Mesenchymal stem cell (in vitro differentiated cells and primary cell): ENCODE results near the gene SMCP.

Experiments
- DNase-seq: peaks from one replicate; pipeline ENCODE4 v3.0.0-alpha.2; 2013
- H2AFZ ChIP-seq: one replicate; pipeline ENCODE4 v1.6.1; 2013; ENCODE audit warnings: low read depth, mild to moderate bottlenecking, control low read depth, inconsistent platforms, low read length, moderate library complexity
- H2AK5ac ChIP-seq: 2 replicates; pipeline ENCODE4 v1.6.1; 2013; ENCODE audit warnings: low read length, moderate library complexity, mild to moderate bottlenecking, inconsistent platforms; ENCODE audit not compliant: severe bottlenecking
- H2BK120ac ChIP-seq: one replicate; pipeline ENCODE4 v1.6.1; 2013; ENCODE audit warnings: low read depth, mild to moderate bottlenecking, inconsistent platforms, low read length, moderate library complexity
- H2BK12ac ChIP-seq, 2 experiments: one replicate each; pipeline ENCODE4 v1.6.1; 2013; ENCODE audit warnings: inconsistent platforms in 2 of 2, low read length in 2 of 2, mild to moderate bottlenecking in 2 of 2, moderate library complexity in 2 of 2, control low read depth in 1 of 2
- H2BK15ac ChIP-seq: one replicate; pipeline ENCODE4 v1.6.1; 2013; ENCODE audit warnings: mild to moderate bottlenecking, low read depth, inconsistent platforms; ENCODE audit not compliant: poor library complexity, severe bottlenecking
- H2BK5ac ChIP-seq: 2 replicates; pipeline ENCODE4 v1.6.1; 2013; ENCODE audit warnings: low read depth, mild to moderate bottlenecking, low read length, control low read depth, inconsistent platforms; ENCODE audit not compliant: poor library complexity, severe bottlenecking
- H3K14ac ChIP-seq, 2 experiments: one replicate each; pipeline ENCODE4 v1.6.1; 2013; ENCODE audit warnings: inconsistent platforms in 2 of 2, low read length in 2 of 2, control low read depth in 1 of 2, mild to moderate bottlenecking in 1 of 2, moderate library complexity in 1 of 2
- H3K18ac ChIP-seq, 2 experiments: one replicate each; pipeline ENCODE4 v1.6.1; 2013; ENCODE audit warnings: inconsistent platforms in 2 of 2, low read length in 2 of 2, control low read depth in 1 of 2, low read depth in 1 of 2, mild to moderate bottlenecking in 1 of 2
- H3K23ac ChIP-seq, 2 experiments: one replicate each; pipeline ENCODE4 v1.6.1; 2013; ENCODE audit warnings: inconsistent platforms in 2 of 2, low read length in 2 of 2, mild to moderate bottlenecking in 2 of 2, moderate library complexity in 2 of 2, control low read depth in 1 of 2
- H3K27ac ChIP-seq: 2 replicates; pipeline ENCODE4 v1.5.1; 2013; ENCODE audit warnings: mild to moderate bottlenecking, moderate library complexity, low read length, control low read depth, inconsistent platforms; ENCODE audit not compliant: poor library complexity, severe bottlenecking
- H3K27me3 ChIP-seq, 2 experiments: 2 replicates each; pipeline versions ENCODE4 v1.6.1 to v1.7.0; 2013; ENCODE audit warnings: low read length in 2 of 2, mild to moderate bottlenecking in 2 of 2, moderate library complexity in 2 of 2, control low read depth in 1 of 2, inconsistent platforms in 1 of 2; ENCODE audit not compliant: control insufficient read depth in 1 of 2, insufficient read depth in 1 of 2
- H3K36me3 ChIP-seq, 2 experiments: 2 replicates each; pipeline versions ENCODE4 v1.6.1 to v1.7.0; 2013; ENCODE audit warnings: low read length in 2 of 2, control low read depth in 1 of 2, inconsistent platforms in 1 of 2, low read depth in 1 of 2, mild to moderate bottlenecking in 1 of 2; ENCODE audit not compliant: insufficient read depth in 2 of 2, control insufficient read depth in 1 of 2
- H3K4ac ChIP-seq, 2 experiments: one replicate each; pipeline ENCODE4 v1.6.1; 2013; ENCODE audit warnings: inconsistent platforms in 2 of 2, low read length in 2 of 2, mild to moderate bottlenecking in 2 of 2, moderate library complexity in 2 of 2, control low read depth in 1 of 2, low read depth in 1 of 2
- H3K4me1 ChIP-seq: 2 replicates; pipeline ENCODE4 v1.6.1; 2013; ENCODE audit warnings: low read depth, low read length, control low read depth; ENCODE audit not compliant: control insufficient read depth, insufficient read depth
- H3K4me2 ChIP-seq: 2 replicates; pipeline ENCODE4 v1.6.1; 2013; ENCODE audit warnings: low read length, mild to moderate bottlenecking, inconsistent platforms; ENCODE audit not compliant: poor library complexity, severe bottlenecking
- H3K4me3 ChIP-seq, 2 experiments: 2 replicates each; pipeline versions ENCODE4 v1.5.1 to v1.7.0; 2013; ENCODE audit warnings: low read length in 2 of 2, mild to moderate bottlenecking in 2 of 2, control low read depth in 1 of 2, low read depth in 1 of 2; ENCODE audit not compliant: insufficient read depth in 1 of 2
- H3K79me1 ChIP-seq: replicated peaks from 2 replicates; pipeline ENCODE4 v1.6.1; 2013; ENCODE audit warnings: mild to moderate bottlenecking, control low read depth, low read length, inconsistent platforms; ENCODE audit not compliant: poor library complexity, severe bottlenecking
- H3K9ac ChIP-seq: 2 replicates; pipeline ENCODE4 v1.7.0; 2013; ENCODE audit warnings: mild to moderate bottlenecking, low read length, moderate library complexity
- H3K9me3 ChIP-seq: 2 replicates; pipeline ENCODE4 v1.7.0; 2013; ENCODE audit warnings: mild to moderate bottlenecking, low read length; ENCODE audit not compliant: control insufficient read depth
- H4K8ac ChIP-seq: one replicate; pipeline ENCODE4 v1.6.1; 2013; ENCODE audit warnings: inconsistent platforms, mild to moderate bottlenecking, low read length, moderate library complexity
- H4K91ac ChIP-seq: one replicate; pipeline ENCODE4 v1.6.1; 2013; ENCODE audit warnings: mild to moderate bottlenecking, low read length, inconsistent platforms
- WGBS: methylation state at CpG from one replicate; pipeline ENCODE4 v1.1.7; 2013; ENCODE audit warnings: mixed read lengths; 5-methylcytosine and 5-hydroxymethylcytosine counted together

Gene SMCP

DNA sequence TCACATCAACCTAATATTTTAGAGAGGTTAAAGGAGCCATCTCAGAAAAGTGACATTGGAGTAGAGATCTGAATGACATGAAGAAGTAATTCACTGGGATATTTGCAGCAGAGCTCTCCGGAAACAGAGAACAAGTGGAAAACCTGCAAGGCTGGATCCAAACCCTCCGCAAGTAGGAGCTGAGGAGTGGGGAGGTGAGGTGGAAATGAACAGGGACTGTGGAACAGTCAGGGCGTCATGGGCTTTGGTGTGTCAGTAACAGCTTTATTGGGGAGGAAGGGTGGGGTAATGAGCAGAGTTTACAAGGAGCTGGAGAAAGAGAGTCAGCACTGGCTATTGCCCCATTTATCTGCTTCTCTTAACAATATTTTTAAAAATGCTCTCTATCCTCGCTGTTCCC lies 20.9 kb downstream of the SMCP start:
- no peaks in the 10 kb centered on the region for H3K27me3 ChIP-seq
- H3K36me3 ChIP-seq = no peaks in the 10 kb centered on the region
- WGBS = 61% methylated on average over 4 of the region's 4 CpGs
- H4K8ac ChIP-seq = no peak overlapping the region
- H2BK12ac ChIP-seq = no peak overlapping the region
- H2BK5ac ChIP-seq = no peak overlapping the region
- H3K4me1 ChIP-seq = no peaks in the 10 kb centered on the region
- H3K9ac ChIP-seq = no peak overlapping the region
- no peak for DNase-seq
- no peak overlapping the region for H3K4me3 ChIP-seq
- no peak overlapping the region for H3K27ac ChIP-seq
- H3K9me3 ChIP-seq = no peaks in the 10 kb centered on the region
- H3K18ac ChIP-seq = no peak overlapping the region
- no peak overlapping the region for H2AK5ac ChIP-seq
- no peaks in the 10 kb centered on the region for H3K79me1 ChIP-seq
- no peak overlapping the region for H3K4ac ChIP-seq
- no peak overlapping the region for H3K14ac ChIP-seq
- no peak overlapping the region for H3K23ac ChIP-seq
- H2BK15ac ChIP-seq = no peak overlapping the region
- no peak overlapping the region for H4K91ac ChIP-seq
- H3K4me2 ChIP-seq = no peak overlapping the region
- no peak overlapping the region for H2AFZ ChIP-seq
- no peak overlapping the region for H2BK120ac ChIP-seq

DNA sequence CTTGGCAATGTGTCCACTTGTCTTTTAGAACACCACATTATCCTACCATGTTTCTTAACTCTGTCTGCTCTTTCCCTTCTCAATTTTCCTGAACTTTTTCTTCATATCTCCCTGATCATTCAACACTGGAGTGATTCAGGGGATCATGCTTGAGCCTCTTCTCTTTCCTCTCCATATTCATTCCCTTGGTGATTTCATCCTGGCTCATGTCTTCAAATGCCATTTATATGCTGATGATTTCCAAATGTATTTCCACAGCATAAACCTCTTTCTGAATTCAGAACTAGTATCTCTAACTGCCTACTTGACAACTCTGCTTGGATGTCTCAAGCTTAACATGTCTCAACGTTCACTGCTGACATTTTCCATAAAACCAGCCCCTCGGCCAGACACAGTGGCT lies 21.8 kb downstream of the SMCP start:
- H2BK120ac ChIP-seq = no peak overlapping the region
- H3K4me2 ChIP-seq = no peak overlapping the region
- 51% methylated on average over 2 of the region's 2 CpGs for whole genome bisulfite sequencing
- H3K27ac ChIP-seq = no peak overlapping the region
- no peak overlapping the region for H3K4me3 ChIP-seq
- no peak overlapping the region for H4K8ac ChIP-seq
- no peaks in the 10 kb centered on the region for H3K36me3 ChIP-seq
- H2BK12ac ChIP-seq = no peak overlapping the region
- H2BK5ac ChIP-seq = no peak overlapping the region
- no peak overlapping the region for H2AFZ ChIP-seq
- H3K9me3 ChIP-seq = no peaks in the 10 kb centered on the region
- H3K4me1 ChIP-seq = no peaks in the 10 kb centered on the region
- H2AK5ac ChIP-seq = no peak overlapping the region
- H4K91ac ChIP-seq = no peak overlapping the region
- H3K27me3 ChIP-seq = no peaks in the 10 kb centered on the region
- H3K23ac ChIP-seq = no peak overlapping the region
- H3K79me1 ChIP-seq = no peaks in the 10 kb centered on the region
- H3K9ac ChIP-seq = no peak overlapping the region
- no peak overlapping the region for H3K4ac ChIP-seq
- no peak for DNase-seq
- no peak overlapping the region for H2BK15ac ChIP-seq
- no peak overlapping the region for H3K18ac ChIP-seq
- no peak overlapping the region for H3K14ac ChIP-seq

DNA sequence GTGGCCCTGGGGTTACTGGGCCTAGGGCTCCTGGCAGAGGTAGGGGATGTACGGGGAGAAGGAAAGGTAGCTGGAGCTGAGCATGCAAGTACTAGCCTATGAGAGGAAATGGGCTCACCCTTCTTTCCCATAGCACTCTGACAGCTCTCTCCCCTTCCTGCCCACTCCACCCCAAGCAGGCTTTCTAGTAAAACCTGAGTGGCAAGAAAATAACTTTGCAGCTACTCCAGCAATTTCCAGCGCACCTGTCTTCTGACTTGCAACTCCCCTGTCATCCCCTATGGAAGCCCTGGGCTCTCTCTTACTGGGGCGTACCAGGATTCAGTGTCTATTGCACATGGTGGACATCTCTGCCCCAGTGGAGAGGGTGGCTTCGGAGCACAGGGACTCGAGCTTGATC lies 23.5 kb downstream of the SMCP start:
- DNase-seq = no peak
- H3K9me3 ChIP-seq = no peaks in the 10 kb centered on the region

DNA sequence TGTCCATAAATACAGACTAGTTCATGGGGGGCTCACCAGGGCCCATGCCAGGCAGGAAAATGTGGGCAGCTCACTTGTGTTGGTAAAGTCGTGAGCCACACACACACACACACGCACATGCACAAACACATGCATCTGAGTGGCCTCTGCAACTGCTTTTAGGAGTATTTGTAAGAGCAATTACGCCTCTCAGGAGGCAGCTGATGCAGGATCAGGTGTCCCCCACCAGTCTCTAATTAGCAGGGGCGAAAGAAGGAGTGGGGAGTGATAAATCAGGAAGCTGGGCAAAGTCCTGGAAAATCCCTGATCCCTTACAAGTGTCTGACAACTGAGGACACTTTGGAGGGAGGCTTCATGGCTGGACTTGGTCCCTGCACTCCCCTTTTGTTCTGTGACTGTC lies 24.5 kb downstream of the SMCP start:
- Histone ChIP-seq H3K4me2 (no peak overlapping the region), H3K4ac (no peak overlapping the region), H3K36me3 (no peaks in the 10 kb centered on the region), H3K79me1 (no peaks in the 10 kb centered on the region), H3K9ac (no peak overlapping the region), H3K4me1 (no peaks in the 10 kb centered on the region), H2AK5ac (no peak overlapping the region), H2BK120ac (no peak overlapping the region), H2BK15ac (no peak overlapping the region), H4K8ac (no peak overlapping the region), H3K27ac (no peak overlapping the region), H2BK5ac (no peak overlapping the region), H3K9me3 (no peaks in the 10 kb centered on the region), H3K18ac (no peak overlapping the region), H4K91ac (no peak overlapping the region), H3K14ac (no peak overlapping the region), H2BK12ac (no peak overlapping the region), H3K23ac (no peak overlapping the region), H3K4me3 (no peak overlapping the region), H3K27me3 (no peaks in the 10 kb centered on the region), H2AFZ (no peak overlapping the region)
- WGBS = 27% methylated on average over 3 of the region's 4 CpGs
- DNase-seq = no peak

More for the DNA sequence above, 23.5 kb downstream of the SMCP start:
- no peaks in the 10 kb centered on the region for H3K27me3 ChIP-seq
- no peaks in the 10 kb centered on the region for H3K4me1 ChIP-seq
- H3K79me1 ChIP-seq = no peaks in the 10 kb centered on the region
- no peak overlapping the region for H2AK5ac ChIP-seq
- no peak overlapping the region for H2AFZ ChIP-seq
- no peak overlapping the region for H3K9ac ChIP-seq
- H3K4ac ChIP-seq = no peak overlapping the region
- no peak overlapping the region for H2BK120ac ChIP-seq
- H2BK15ac ChIP-seq = no peak overlapping the region
- no peak overlapping the region for H3K27ac ChIP-seq
- 63% methylated on average over 3 of the region's 5 CpGs for WGBS
- no peak overlapping the region for H2BK5ac ChIP-seq
- no peak overlapping the region for H4K91ac ChIP-seq
- no peak overlapping the region for H3K14ac ChIP-seq
- no peak overlapping the region for H4K8ac ChIP-seq
- H3K4me2 ChIP-seq = no peak overlapping the region
- no peaks in the 10 kb centered on the region for H3K36me3 ChIP-seq
- no peak overlapping the region for H3K23ac ChIP-seq
- no peak overlapping the region for H2BK12ac ChIP-seq
- no peak overlapping the region for H3K18ac ChIP-seq
- H3K4me3 ChIP-seq = no peak overlapping the region
